ENCODE data around the gene FLRT3. TPM values are rescaled to one million over a fixed set of nuclear protein-coding genes. Genes with fewer than 3 reads are reported as not detected.

Gene FLRT3
- total RNA-seq, 2 donors from 2014 or later = not detected

DNA sequence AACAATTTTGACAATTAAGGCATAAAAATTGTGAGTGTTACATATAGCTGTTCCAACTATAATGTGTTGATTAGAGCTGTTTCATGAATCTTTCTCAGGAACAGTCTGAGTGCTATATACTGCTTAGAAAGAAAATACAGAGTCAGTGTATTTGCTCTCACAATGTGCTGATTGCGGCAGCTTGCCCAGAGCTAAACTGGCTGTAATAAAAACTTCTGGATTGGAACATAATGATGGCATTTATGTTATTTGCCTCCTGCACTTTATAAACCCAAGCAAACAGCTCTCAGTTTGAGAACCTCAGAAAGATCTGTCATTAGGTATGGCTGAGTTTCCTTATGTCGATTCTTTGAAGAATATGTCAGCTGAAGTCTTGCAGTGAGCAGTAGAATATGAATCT, 29.5 kb downstream of the FLRT3 start:
- peaks cover 6 to 12% of the 10 kb centered on the region in 2 donors for H3K9me3 Mint-ChIP-seq
- H3K27ac Mint-ChIP-seq = no peak overlapping the region
- ATAC-seq (replicated peaks in 1 of 2) (no peak), DNase-seq (no peak)
- H3K4me3 Mint-ChIP-seq = no peak overlapping the region
- H3K4me1 Mint-ChIP-seq (ENCODE audit: low read depth) = no peaks in the 10 kb centered on the region
- H3K27me3 Mint-ChIP-seq (ENCODE audit: low read depth) = no peaks in the 10 kb centered on the region
- no peaks in the 10 kb centered on the region for H3K36me3 Mint-ChIP-seq (ENCODE audit: insufficient read depth in 2 of 2)

DNA sequence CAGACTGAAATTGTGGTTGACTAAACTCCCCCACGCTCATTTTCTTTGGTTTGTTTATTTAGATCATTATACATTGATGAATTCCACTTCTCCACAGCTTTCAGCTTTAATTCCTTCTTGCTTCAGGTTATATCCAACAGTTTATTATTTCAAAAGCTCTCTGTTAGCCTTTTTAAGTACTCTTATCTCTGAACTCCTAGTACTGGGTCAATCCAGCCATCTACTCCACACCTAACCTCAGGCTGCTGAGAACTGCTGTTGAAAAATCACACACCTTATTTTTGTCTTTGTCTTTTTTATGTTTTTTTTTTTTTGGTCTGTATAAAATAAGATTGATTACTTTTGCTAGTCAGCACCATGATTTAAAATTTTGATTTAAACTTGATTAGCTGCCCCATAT, 32.9 kb downstream of the FLRT3 start:
- ATAC-seq (replicated peaks in 1 of 2) = no peak
- H3K27me3 Mint-ChIP-seq (ENCODE audit: low read depth) = no peaks in the 10 kb centered on the region
- no peaks in the 10 kb centered on the region for H3K4me1 Mint-ChIP-seq (ENCODE audit: low read depth)
- H3K27ac Mint-ChIP-seq = no peak overlapping the region
- DNase-seq = no peak
- H3K36me3 Mint-ChIP-seq (ENCODE audit: insufficient read depth in 2 of 2) = no peaks in the 10 kb centered on the region
- H3K4me3 Mint-ChIP-seq = no peak overlapping the region
- peaks cover 6 to 12% of the 10 kb centered on the region in 2 donors for H3K9me3 Mint-ChIP-seq

DNA sequence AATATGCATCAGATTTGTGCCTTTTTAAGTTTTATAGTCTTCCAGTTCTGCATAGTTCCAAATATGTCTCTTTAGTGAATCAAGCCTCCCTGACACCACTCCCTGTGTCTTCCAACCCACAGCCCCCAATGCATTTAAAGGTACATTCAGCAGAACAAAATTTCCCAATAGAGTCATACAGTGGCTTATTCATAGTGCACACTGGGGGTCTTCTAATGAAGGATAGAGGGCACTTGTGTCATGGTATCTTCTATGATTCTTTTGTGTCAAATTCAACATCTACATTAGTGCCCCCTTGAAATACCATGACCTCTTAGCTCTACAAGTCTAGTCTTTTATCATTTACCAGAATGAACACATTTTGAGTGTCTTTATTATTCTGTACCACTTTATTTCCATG, 33.8 kb downstream of the FLRT3 start:
- DNase-seq = no peak
- Mint-ChIP-seq H3K27me3 (ENCODE audit: low read depth) (no peaks in the 10 kb centered on the region), H3K4me1 (ENCODE audit: low read depth) (no peaks in the 10 kb centered on the region), H3K36me3 (ENCODE audit: insufficient read depth in 2 of 2) (no peaks in the 10 kb centered on the region), H3K9me3 (peaks cover 6 to 13% of the 10 kb centered on the region in 2 donors), H3K4me3 (no peak overlapping the region), H3K27ac (no peak overlapping the region)
- no peak for ATAC-seq (replicated peaks in 1 of 2)

DNA sequence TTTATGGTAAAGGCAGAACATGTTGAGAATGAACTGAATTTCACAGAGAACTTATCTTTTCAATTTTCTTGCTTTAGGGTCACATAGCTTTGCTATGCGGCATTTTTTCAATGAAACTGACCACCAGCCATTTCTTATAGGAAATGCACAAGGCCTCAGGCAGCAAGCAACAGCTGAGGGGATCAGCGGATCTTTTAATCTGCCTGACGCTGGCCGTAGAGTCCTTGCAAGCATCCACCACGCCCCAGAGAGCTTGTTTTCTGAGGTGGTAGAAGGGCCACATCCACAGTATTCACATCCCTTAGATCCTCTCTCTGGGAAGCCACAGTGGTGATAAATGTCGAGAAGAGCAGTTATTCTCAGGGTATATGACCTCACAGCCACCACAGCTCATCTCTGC, 34.3 kb downstream of the FLRT3 start:
- no peak overlapping the region for H3K4me3 Mint-ChIP-seq
- no peaks in the 10 kb centered on the region for H3K4me1 Mint-ChIP-seq (ENCODE audit: low read depth)
- no peak overlapping the region for H3K27ac Mint-ChIP-seq
- DNase-seq = no peak
- H3K9me3 Mint-ChIP-seq = peaks cover 9 to 15% of the 10 kb centered on the region in 2 donors
- H3K36me3 Mint-ChIP-seq (ENCODE audit: insufficient read depth in 2 of 2) = no peaks in the 10 kb centered on the region
- no peaks in the 10 kb centered on the region for H3K27me3 Mint-ChIP-seq (ENCODE audit: low read depth)
- no peak for ATAC-seq (replicated peaks in 1 of 2)

DNA sequence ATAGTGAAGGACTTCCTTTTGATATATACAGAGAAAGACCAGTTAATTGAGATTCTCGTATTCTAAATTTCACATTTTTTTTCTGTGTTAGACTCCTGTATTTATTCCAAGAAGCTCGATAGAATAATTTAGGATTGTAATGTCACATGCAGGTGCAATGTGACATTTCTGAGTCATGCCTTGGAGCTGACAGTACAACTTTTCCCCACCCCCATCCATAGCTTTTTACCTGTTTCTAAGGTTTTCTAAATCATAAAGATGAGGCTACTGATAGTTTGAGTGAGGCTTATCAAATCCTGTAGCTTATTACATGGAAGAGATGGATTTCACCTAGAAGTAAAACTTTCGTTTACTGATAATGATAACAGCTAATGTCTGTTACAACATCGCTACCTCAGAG, 37.6 kb downstream of the FLRT3 start:
- no peaks in the 10 kb centered on the region for H3K36me3 Mint-ChIP-seq (ENCODE audit: insufficient read depth in 2 of 2)
- DNase-seq = no peak
- H3K4me1 Mint-ChIP-seq (ENCODE audit: low read depth) = no peaks in the 10 kb centered on the region
- no peak overlapping the region for H3K27ac Mint-ChIP-seq
- no peak for ATAC-seq (replicated peaks in 1 of 2)
- no peak overlapping the region for H3K4me3 Mint-ChIP-seq
- peaks cover 3 to 11% of the 10 kb centered on the region in 2 donors for H3K9me3 Mint-ChIP-seq
- no peaks in the 10 kb centered on the region for H3K27me3 Mint-ChIP-seq (ENCODE audit: low read depth)

DNA sequence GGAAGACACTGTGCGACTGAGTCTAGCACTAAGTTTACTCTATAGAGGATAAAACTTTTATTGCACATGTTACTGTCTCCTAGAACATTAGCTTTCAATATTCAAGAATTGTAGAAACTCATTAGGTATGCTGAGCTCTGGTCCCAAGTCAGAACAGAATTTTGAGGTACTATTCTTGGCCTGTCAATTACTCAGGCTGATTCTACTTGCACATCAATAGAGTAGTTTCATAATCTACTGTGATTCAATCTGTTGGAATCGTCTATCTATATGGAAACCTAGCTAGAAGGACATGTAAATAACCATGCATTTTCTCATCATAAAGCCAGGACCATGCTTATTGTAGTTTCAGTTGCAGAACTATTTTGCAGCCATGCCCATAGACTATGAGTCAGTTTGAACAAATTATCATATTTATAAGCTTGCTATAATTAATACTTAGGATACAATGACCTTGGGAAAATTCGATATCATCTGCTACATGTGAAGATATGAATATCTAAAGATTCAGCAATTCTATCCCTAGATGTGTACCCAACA, 41.6 kb downstream of the FLRT3 start:
- no peak overlapping the region for H3K27ac Mint-ChIP-seq
- H3K4me1 Mint-ChIP-seq (ENCODE audit: low read depth) = no peaks in the 10 kb centered on the region
- no peaks in the 10 kb centered on the region for H3K27me3 Mint-ChIP-seq (ENCODE audit: low read depth)
- ATAC-seq (replicated peaks in 1 of 2) (no peak), DNase-seq (no peak)
- no peaks in the 10 kb centered on the region for H3K36me3 Mint-ChIP-seq (ENCODE audit: insufficient read depth in 2 of 2)
- peaks cover 7 to 11% of the 10 kb centered on the region in 2 donors for H3K9me3 Mint-ChIP-seq
- no peak overlapping the region for H3K4me3 Mint-ChIP-seq

DNA sequence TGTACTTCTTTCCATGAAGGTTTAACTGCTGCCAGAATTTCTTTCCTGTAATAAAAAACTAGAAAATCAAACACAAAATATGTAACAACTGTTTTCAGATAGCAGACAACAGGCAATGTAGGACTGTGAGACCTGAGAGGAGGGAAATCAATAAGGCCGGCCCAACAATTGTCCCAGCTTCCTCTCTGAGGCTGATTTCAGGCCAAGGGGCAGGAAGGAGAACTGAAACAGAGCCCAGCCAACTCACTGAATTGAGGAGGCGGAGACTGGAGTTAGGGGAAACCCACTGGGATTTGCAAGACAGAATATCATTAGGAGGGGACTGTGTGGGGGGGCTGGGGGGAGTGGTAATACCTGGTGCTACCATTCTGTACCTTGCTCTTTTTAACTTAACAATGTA, 42.2 kb downstream of the FLRT3 start:
- Mint-ChIP-seq H3K27me3 (ENCODE audit: low read depth) (no peaks in the 10 kb centered on the region), H3K9me3 (peaks cover 7 to 11% of the 10 kb centered on the region in 2 donors), H3K27ac (no peak overlapping the region), H3K36me3 (ENCODE audit: insufficient read depth in 2 of 2) (no peaks in the 10 kb centered on the region), H3K4me3 (no peak overlapping the region), H3K4me1 (ENCODE audit: low read depth) (no peaks in the 10 kb centered on the region)
- ATAC-seq (replicated peaks in 1 of 2) (no peak), DNase-seq (no peak)

DNA sequence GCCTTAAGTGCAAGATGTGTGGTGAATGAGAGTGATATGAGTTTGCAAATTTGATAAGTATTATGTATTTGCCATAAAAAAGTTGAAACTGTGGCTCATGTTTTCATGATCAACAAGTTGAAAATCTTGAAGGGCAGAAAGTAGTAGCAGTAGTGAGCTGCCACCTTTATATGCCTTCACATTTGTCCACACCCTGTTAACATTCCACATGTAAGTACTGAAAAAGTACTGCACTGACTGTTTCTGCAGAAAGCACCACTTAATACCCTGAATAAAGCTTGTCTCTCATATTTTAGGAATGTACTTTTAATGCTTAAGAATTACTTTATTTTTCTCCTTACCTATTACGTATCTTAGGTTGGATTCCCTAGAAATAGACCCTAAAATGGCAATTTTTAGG, 45.9 kb downstream of the FLRT3 start:
- Mint-ChIP-seq H3K9me3 (peaks cover 4 to 5% of the 10 kb centered on the region in 2 donors), H3K4me1 (ENCODE audit: low read depth) (no peaks in the 10 kb centered on the region), H3K27ac (no peak overlapping the region), H3K4me3 (no peak overlapping the region), H3K27me3 (ENCODE audit: low read depth) (no peaks in the 10 kb centered on the region), H3K36me3 (ENCODE audit: insufficient read depth in 2 of 2) (no peaks in the 10 kb centered on the region)
- ATAC-seq (replicated peaks in 1 of 2) (no peak), DNase-seq (no peak)

DNA sequence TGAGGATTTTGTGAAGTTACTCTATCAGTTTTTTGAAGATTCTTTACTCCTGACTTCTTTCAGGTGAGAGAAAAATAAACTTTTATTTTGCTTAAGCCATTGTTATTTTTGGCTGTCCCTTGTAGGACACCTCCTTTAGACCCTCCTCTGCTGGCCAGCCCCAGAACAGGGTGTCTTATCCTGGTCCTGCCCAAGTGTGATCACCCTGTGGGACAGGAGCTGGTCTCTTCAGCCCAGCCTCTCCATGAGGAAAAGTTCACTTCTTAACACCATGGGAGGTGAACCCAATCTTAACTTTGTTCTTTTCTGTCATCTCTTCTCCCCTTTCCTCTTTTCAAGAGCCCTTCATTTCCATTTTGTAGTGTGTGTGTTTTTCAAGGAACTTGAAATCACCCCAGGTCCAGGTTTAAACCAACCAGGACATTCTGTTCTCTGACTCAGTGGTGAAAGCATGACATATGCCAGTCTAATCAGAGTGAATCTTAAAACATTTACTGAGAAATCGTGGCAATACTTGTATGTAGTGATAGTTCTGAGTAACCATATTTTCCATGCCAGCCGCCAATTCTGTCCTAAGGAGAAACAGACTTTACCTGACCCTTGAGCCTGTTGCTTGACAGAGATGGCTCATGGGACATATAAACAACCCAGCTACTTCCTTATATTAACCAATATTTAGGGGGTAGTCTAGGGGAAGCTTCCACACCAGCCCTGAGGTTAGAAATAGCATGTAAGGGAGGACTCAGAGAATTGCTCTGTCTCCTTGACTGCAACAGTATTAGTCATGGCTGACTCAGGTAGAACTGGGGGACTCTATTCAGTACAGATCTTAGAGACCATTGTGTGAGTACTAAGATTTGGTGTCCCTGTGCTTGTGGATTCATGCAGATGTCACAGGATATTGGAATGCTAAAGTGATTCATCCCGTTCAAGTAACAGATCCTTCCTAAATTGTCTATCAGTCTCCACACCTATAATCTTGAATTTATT, 48.8 kb downstream of the FLRT3 start:
- no peaks in the 10 kb centered on the region for H3K36me3 Mint-ChIP-seq (ENCODE audit: insufficient read depth in 2 of 2)
- peaks cover 1 to 5% of the 10 kb centered on the region in 2 donors for H3K9me3 Mint-ChIP-seq
- no peak for DNase-seq
- no peaks in the 10 kb centered on the region for H3K4me1 Mint-ChIP-seq (ENCODE audit: low read depth)
- H3K4me3 Mint-ChIP-seq = no peak overlapping the region
- no peak overlapping the region for H3K27ac Mint-ChIP-seq
- no peaks in the 10 kb centered on the region for H3K27me3 Mint-ChIP-seq (ENCODE audit: low read depth)
- no peak for ATAC-seq (replicated peaks in 1 of 2)

DNA sequence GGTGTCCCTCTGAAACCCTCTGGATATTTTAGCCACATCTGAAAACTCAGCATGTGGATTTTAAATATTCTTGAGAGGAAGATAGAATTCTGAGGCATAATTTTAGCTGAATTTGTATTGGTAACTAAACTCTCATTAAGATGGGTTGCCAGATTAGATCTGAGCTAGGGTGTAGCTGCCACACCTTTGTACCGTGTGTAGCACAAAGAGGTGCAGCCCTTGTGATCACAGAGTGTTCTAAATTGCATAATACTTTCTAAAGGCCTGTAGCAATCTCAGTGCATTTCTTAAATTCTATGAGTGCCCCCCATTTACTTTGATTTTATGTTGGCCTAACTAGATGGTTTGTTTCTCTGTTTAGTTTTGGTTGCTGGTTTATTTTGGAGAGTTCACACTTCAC, 53.0 kb downstream of the FLRT3 start:
- no peak for DNase-seq
- Mint-ChIP-seq H3K4me3 (no peak overlapping the region), H3K27ac (no peak overlapping the region), H3K4me1 (ENCODE audit: low read depth) (no peaks in the 10 kb centered on the region), H3K9me3 (peaks cover 1 to 3% of the 10 kb centered on the region in 2 donors), H3K27me3 (ENCODE audit: low read depth) (no peaks in the 10 kb centered on the region), H3K36me3 (ENCODE audit: insufficient read depth in 2 of 2) (no peaks in the 10 kb centered on the region)
- no peak for ATAC-seq (replicated peaks in 1 of 2)

DNA sequence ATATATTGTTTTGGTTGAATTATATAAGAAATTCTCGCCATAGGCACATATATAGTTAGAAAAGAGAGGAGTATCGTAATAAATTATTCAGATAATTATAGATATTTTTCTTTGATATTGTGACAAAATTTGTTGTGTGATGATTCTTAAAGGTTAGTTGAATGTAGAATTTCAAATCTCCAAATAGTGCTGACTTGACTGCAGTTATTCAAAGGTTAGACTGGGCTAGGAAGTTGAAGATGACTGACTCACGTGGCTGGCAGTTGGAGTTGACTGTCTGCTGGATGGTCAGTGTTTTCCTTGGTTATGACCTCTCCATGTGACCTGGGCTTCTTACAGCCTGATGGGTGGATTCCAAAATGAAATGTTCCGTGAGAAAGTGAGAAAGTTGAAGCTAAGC, 55.3 kb downstream of the FLRT3 start:
- DNase-seq (no peak), ATAC-seq (replicated peaks in 1 of 2) (no peak)
- Mint-ChIP-seq H3K36me3 (ENCODE audit: insufficient read depth in 2 of 2) (no peaks in the 10 kb centered on the region), H3K9me3 (peaks cover 0 to 3% of the 10 kb centered on the region in 2 donors), H3K4me3 (no peak overlapping the region), H3K27ac (no peak overlapping the region), H3K27me3 (ENCODE audit: low read depth) (no peaks in the 10 kb centered on the region), H3K4me1 (ENCODE audit: low read depth) (no peaks in the 10 kb centered on the region)

All from activated T-cell treated with anti-CD3 and anti-CD28 coated beads, Interleukin-2, amount 50 U/mL, for 72 hours (primary cell).